GM12878 (cell line): ENCODE measurements around the gene SLC5A10. TPM values are rescaled to one million over a fixed set of nuclear protein-coding genes. Genes with fewer than 3 reads are reported as not detected.

Source experiments
- ATAC-seq: fragments of 200-7000 bp; cut with Tn5 transposase; 3 replicates; pipeline ENCODE4 v1.9.1; 2020; ENCODE audit warnings: mild to moderate bottlenecking, moderate library complexity
- BruUV-seq: library from RNA; stranded (reverse); fragments of 400-500 nt; replicated peaks from 2 replicates; lab custom pipeline; 2021; lab: Mats Ljungman, UMichigan
- CTCF ChIA-PET: fragments of 300-600 bp; sonication (Branson Sonifier 250); formaldehyde crosslinking; extraction: SDS; loops from one replicate; lab custom pipeline; 2021; ENCODE audit warnings: inconsistent platforms; lab: Yijun Ruan, JAX
- POLR2A ChIA-PET: fragments of 350-600 bp; formaldehyde crosslinking; extraction: SDS; loops from one replicate; lab custom pipeline; 2021; ENCODE audit warnings: inconsistent platforms; lab: Charles Lee
- RAD21 ChIA-PET: fragments of 300-600 bp; sonication (Branson Sonifier 250); formaldehyde crosslinking; loops from one replicate; lab custom pipeline; 2023; ENCODE audit warnings: antibody characterized with exemption; ENCODE audit not compliant: unreplicated experiment; lab: Charles Lee
- SMC1A ChIA-PET: fragments of 300-600 bp; sonication (Branson Sonifier 250); formaldehyde crosslinking; loops from one replicate; lab custom pipeline; 2023; ENCODE audit not compliant: unreplicated experiment, uncharacterized antibody; lab: Charles Lee
- DNase-seq: peaks from one replicate; pipeline ENCODE4 v3.0.0-alpha.2; 2011; ENCODE audit warnings: low read depth, low spot score
- FAIRE-seq: peaks from 3 replicates; lab custom pipeline; 2011; peaks lifted over from hg19 to GRCh38; lab: Jason Lieb, UNC
- H2AFZ ChIP-seq: 2 replicates; pipeline ENCODE4 v1.6.0; 2011; ENCODE audit warnings: low read depth, low read length, control low read depth; ENCODE audit not compliant: control insufficient read depth
- H3K27ac ChIP-seq: 2 replicates; pipeline ENCODE4 v1.5.1; 2011; ENCODE audit warnings: control low read depth; ENCODE audit not compliant: control insufficient read depth, insufficient read depth
- H3K27me3 ChIP-seq, 2 experiments: replicated peaks in 1 of 2; 2 replicates each; pipeline versions ENCODE4 v1.6.0 to v1.6.1; 2011; ENCODE audit warnings: low read length in 1 of 2; ENCODE audit not compliant: control insufficient read depth in 2 of 2, insufficient read depth in 2 of 2
- H3K36me3 ChIP-seq, 2 experiments: 2 replicates each; pipeline ENCODE4 v1.5.1; 2011; ENCODE audit warnings: low read length in 1 of 2; ENCODE audit not compliant: control insufficient read depth in 2 of 2, insufficient read depth in 2 of 2
- H3K4me1 ChIP-seq: 2 replicates; pipeline ENCODE4 v1.6.1; 2011; ENCODE audit warnings: mild to moderate bottlenecking, low read length, moderate library complexity, mixed read lengths; ENCODE audit not compliant: control insufficient read depth, insufficient read depth
- H3K4me2 ChIP-seq: 2 replicates; pipeline ENCODE4 v1.6.0; 2011; ENCODE audit warnings: control low read depth; ENCODE audit not compliant: control insufficient read depth, insufficient read depth
- H3K4me3 ChIP-seq: fragments of 200-600 bp; sonication (generic); 2 replicates; pipeline ENCODE4 v1.5.1; 2016
- H3K79me2 ChIP-seq: 2 replicates; pipeline ENCODE4 v1.6.0; 2011; ENCODE audit warnings: low read length; ENCODE audit not compliant: control insufficient read depth, insufficient read depth
- H3K9ac ChIP-seq: 2 replicates; pipeline ENCODE4 v1.8.0; 2011; ENCODE audit warnings: low read length, control low read depth, mixed read lengths; ENCODE audit not compliant: control insufficient read depth, insufficient read depth
- H3K9me3 ChIP-seq: replicated peaks from 3 replicates; pipeline ENCODE4 v1.5.1; 2011; ENCODE audit warnings: mild to moderate bottlenecking, low read length; ENCODE audit not compliant: control insufficient read depth, insufficient read depth
- H4K20me1 ChIP-seq: 2 replicates; pipeline ENCODE4 v1.6.0; 2011; ENCODE audit not compliant: control insufficient read depth, insufficient read depth
- ASH2L ChIP-seq: fragments of 300-600, 200-600 bp; sonication (generic); IDR thresholded peaks from 2 replicates; pipeline ENCODE4 v1.6.1; 2017; ENCODE audit warnings: low read depth, mild to moderate bottlenecking, borderline replicate concordance
- ATF3 ChIP-seq: IDR thresholded peaks from 2 replicates; pipeline ENCODE4 v1.6.1; 2011; ENCODE audit warnings: low read depth, mild to moderate bottlenecking, low read length, moderate library complexity, borderline replicate concordance; ENCODE audit errors: extremely low read depth
- BHLHE40 ChIP-seq, 2 experiments: fragments of 450-650 bp in 1 of 2; IDR thresholded peaks; 2 replicates each; pipeline ENCODE4 v1.6.1; 2011 to 2017; ENCODE audit warnings: low read depth in 2 of 2, borderline replicate concordance in 1 of 2, improper control_type of control experiment in 1 of 2, low read length in 1 of 2, mild to moderate bottlenecking in 1 of 2
- BRCA1 ChIP-seq: IDR thresholded peaks from 2 replicates; pipeline ENCODE4 v1.6.1; 2011; ENCODE audit warnings: low read depth, low read length, improper control_type of control experiment
- CBFB ChIP-seq: IDR thresholded peaks from 2 replicates; pipeline ENCODE4 v1.6.1; 2016; ENCODE audit warnings: antibody characterized with exemption, low read depth
- CHD2 ChIP-seq: IDR thresholded peaks from 2 replicates; pipeline ENCODE4 v1.6.1; 2011; ENCODE audit warnings: low read depth, low read length, improper control_type of control experiment, borderline replicate concordance
- CREM ChIP-seq: IDR thresholded peaks from 2 replicates; pipeline ENCODE4 v1.6.1; 2014; ENCODE audit warnings: antibody characterized with exemption, low read depth
- FOXK2 ChIP-seq: fragments of 450-650 bp; IDR thresholded peaks from 2 replicates; pipeline ENCODE4 v1.6.1; 2017; ENCODE audit warnings: mild to moderate bottlenecking, moderate library complexity
- GATAD2B ChIP-seq: fragments of 450-650 bp; conservative IDR thresholded peaks from 2 replicates; pipeline ENCODE4 v1.6.1; 2017; ENCODE audit warnings: low read depth, mild to moderate bottlenecking, moderate library complexity
- HCFC1 ChIP-seq: fragments of 150-350 bp; IDR thresholded peaks from 2 replicates; pipeline ENCODE4 v1.6.1; 2014; ENCODE audit warnings: low read length
- IKZF2 ChIP-seq, 2 experiments: fragments of 450-650 bp; IDR thresholded peaks; 2 replicates each; pipeline ENCODE4 v1.6.1; 2017; ENCODE audit warnings: mild to moderate bottlenecking in 2 of 2, moderate library complexity in 2 of 2
- KDM1A ChIP-seq: fragments of 200-600 bp; sonication (generic); IDR thresholded peaks from 2 replicates; pipeline ENCODE4 v1.6.1; 2016; ENCODE audit warnings: borderline replicate concordance
- MLLT1 ChIP-seq: fragments of 450-650 bp; IDR thresholded peaks from 2 replicates; pipeline ENCODE4 v1.6.1; 2016; ENCODE audit warnings: mild to moderate bottlenecking
- NFYA ChIP-seq: IDR thresholded peaks from 2 replicates; pipeline ENCODE4 v1.6.1; 2011; ENCODE audit warnings: low read depth, mild to moderate bottlenecking, low read length, improper control_type of control experiment, borderline replicate concordance
- NR2F1 ChIP-seq: fragments of 450-650 bp; conservative IDR thresholded peaks from 2 replicates; pipeline ENCODE4 v1.6.1; 2017; ENCODE audit warnings: mild to moderate bottlenecking
- PAX5 ChIP-seq: IDR thresholded peaks from 2 replicates; pipeline ENCODE4 v1.6.1; 2011; ENCODE audit warnings: low read depth, low read length, borderline replicate concordance
- POLR2AphosphoS5 ChIP-seq: IDR thresholded peaks from 2 replicates; pipeline ENCODE4 v1.6.1; 2011; ENCODE audit warnings: mild to moderate bottlenecking, low read length, inconsistent platforms
- POU2F2 ChIP-seq: IDR thresholded peaks from 3 replicates; pipeline ENCODE4 v1.6.1; 2011; ENCODE audit warnings: low read depth, mild to moderate bottlenecking, low read length, borderline replicate concordance
- STAT3 ChIP-seq: IDR thresholded peaks from 2 replicates; pipeline ENCODE4 v1.6.1; 2011; ENCODE audit warnings: low read depth, low read length, improper control_type of control experiment
- ZBED1 ChIP-seq: IDR thresholded peaks from 2 replicates; pipeline ENCODE4 v1.6.1; 2016; ENCODE audit warnings: borderline replicate concordance
- ZBTB33 ChIP-seq: fragments of 450-650 bp; IDR thresholded peaks from 2 replicates; pipeline ENCODE4 v1.6.1; 2017; ENCODE audit warnings: mild to moderate bottlenecking
- ZNF217 ChIP-seq: fragments of 450-650 bp; IDR thresholded peaks from 2 replicates; pipeline ENCODE4 v1.6.1; 2017; ENCODE audit warnings: antibody characterized with exemption, mild to moderate bottlenecking
- whole genome bisulfite sequencing: methylation state at CpG from one replicate; pipeline ENCODE4 v1.1.6; 2016; ENCODE audit warnings: low lambda C conversion rate; ENCODE audit not compliant: insufficient replicate concordance, insufficient coverage; ENCODE audit errors: missing lambda C conversion rate; 5-methylcytosine and 5-hydroxymethylcytosine counted together
- in situ Hi-C: fragments of 300-500 bp; cut with MboI; formaldehyde crosslinking; loops from 9 replicates; pipeline ENCODE4 v1.14.3; 2018; ENCODE audit warnings: mixed read lengths
- intact Hi-C: fragments of 100-400 bp; cut with micrococcal nuclease; formaldehyde crosslinking; loops from one replicate; pipeline ENCODE4 v1.14.2; 2022; ENCODE audit not compliant: unreplicated experiment
- polyA plus RNA-seq, 11 experiments: library from polyadenylated mRNA; depleted of rRNA in 4 of 11; unstranded in 6 of 11; stranded (reverse) in 5 of 11; fragments of >200 nt; fragmentation: Nextera tagmentation in 4 of 11; fragmentation: Illumina TruSeq in 1 of 11; extraction: Ambion mirVana in 4 of 11; extraction: Trizol in 1 of 11; gene quantifications; 1 replicate in 1 of 11; 2 replicates in 10 of 11; pipeline versions ENCODE4 v1.2.1 to v1.2.3, GENCODE V29; 2011 to 2016; ENCODE audit warnings: inconsistent platforms in 2 of 11, missing spikeins in 2 of 11, low read depth in 1 of 11
- total RNA-seq, 4 experiments: library from RNA; depleted of rRNA in 3 of 4; stranded (reverse); fragments of >200 nt in 3 of 4; fragmentation: Illumina TruSeq in 1 of 4; extraction: Trizol in 1 of 4; gene quantifications; 2 replicates each; pipeline versions ENCODE4 v1.2.1 to v1.2.3, GENCODE V29; 2013 to 2021

Gene SLC5A10
- total and polyA plus RNA-seq, 10 of the 15 experiments (the other 5 are each of a cell fraction or from before 2014, with no cell fraction given) = under 0.01 to 0.18 (median 0.07) TPM; not detected in 4

GRCh38 chr17:18960803-18961511 is 9.0 kb downstream of the SLC5A10 start:
- ChIA-PET RAD21 (interaction anchor here (0.6 to 1.8 kb wide), 17 partner anchors 11 to 335 kb away, joined by 3 to 13 read pairs (median 4); partner anchors contain the start of genes FAM83G and PRPSAP2), POLR2A (interaction anchor here (0.7 to 0.8 kb wide), 2 partner anchors 37 to 106 kb away, joined by 3 read pairs; no protein-coding TSS in a partner anchor), SMC1A (interaction anchor here (0.7 to 2.0 kb wide), 15 partner anchors 22 to 335 kb away, joined by 3 to 9 read pairs (median 3); no protein-coding TSS in a partner anchor), CTCF (interaction anchor here (0.6 to 2.4 kb wide), 42 partner anchors 9 to 335 kb away, joined by 3 to 14 read pairs (median 4); partner anchors contain the start of genes FAM83G and SLC5A10)
- Histone ChIP-seq H2AFZ (peak overlapping the region; percentile 42), H3K36me3 (no peaks in the 10 kb centered on the region), H3K79me2 (no peaks in the 10 kb centered on the region), H3K27ac (peak overlapping the region; percentile 25), H3K9me3 (no peaks in the 10 kb centered on the region), H4K20me1 (no peaks in the 10 kb centered on the region), H3K4me1 (peaks cover 10% of the 10 kb centered on the region), H3K27me3 (no peaks in the 10 kb centered on the region), H3K4me2 (peak overlapping the region; percentile 48), H3K4me3 (no peak overlapping the region), H3K9ac (no peak overlapping the region)
- DNase-seq = peak; percentile 44
- peak; percentile 96 for ATAC-seq
- BruUV-seq = no TSS peak
- intact Hi-C loops = no loop called here
- FAIRE-seq = peak; percentile 73
- 15% methylated on average over 17 of the region's 17 CpGs for WGBS
- in situ Hi-C loops = no loop called here
- TF ChIP-seq POU2F2 = 0 out of 3 replicates have a peak, but pooled peaks have one; percentile 65
- TF ChIP-seq GATAD2B = no peak
- no peak for TF ChIP-seq KDM1A
- TF ChIP-seq BRCA1 = no peak
- no peak for TF ChIP-seq ZBTB33
- peak; percentile 27 to 36; a peak in 2 of 4 replicates for TF ChIP-seq BHLHE40 (IDR thresholded peaks at IDR 0.05; ENCODE audit: borderline replicate concordance in 1 of 2, low read depth in 2 of 2, low read length in 1 of 2)
- TF ChIP-seq PAX5 = no peak
- no peak for TF ChIP-seq ZBED1
- TF ChIP-seq CHD2 = peak; percentile 43; the same call in 1 of the 2 replicates
- TF ChIP-seq NR2F1 = peak; percentile 87
- no peak for TF ChIP-seq FOXK2
- TF ChIP-seq POLR2AphosphoS5 = no peak
- no peak for TF ChIP-seq STAT3
- 0 out of 2 replicates have a peak, but pooled peaks have one; percentile 26 for TF ChIP-seq MLLT1
- 0 out of 2 replicates have a peak, but pooled peaks have one; percentile 12 for TF ChIP-seq HCFC1
- no peak for TF ChIP-seq CBFB
- no peak for TF ChIP-seq CREM
- no peak for TF ChIP-seq NFYA
- no peak for TF ChIP-seq ATF3
- TF ChIP-seq ASH2L = no peak
- TF ChIP-seq ZNF217 = no peak
- no peak for TF ChIP-seq IKZF2 (IDR thresholded peaks at IDR 0.05)
